IMR-90 (cell line): ENCODE data around the gene USP47.

Source experiments
- CTCF ChIP-seq: conservative IDR thresholded peaks from 2 replicates; pipeline ENCODE4 v1.5.1; 2012; ENCODE audit warnings: mild to moderate bottlenecking, low read depth, low read length, improper control_type of control experiment
- POLR2A ChIP-seq: IDR thresholded peaks from 2 replicates; pipeline ENCODE4 v1.6.1; 2012; ENCODE audit warnings: mild to moderate bottlenecking, low read depth, low read length

DNA sequence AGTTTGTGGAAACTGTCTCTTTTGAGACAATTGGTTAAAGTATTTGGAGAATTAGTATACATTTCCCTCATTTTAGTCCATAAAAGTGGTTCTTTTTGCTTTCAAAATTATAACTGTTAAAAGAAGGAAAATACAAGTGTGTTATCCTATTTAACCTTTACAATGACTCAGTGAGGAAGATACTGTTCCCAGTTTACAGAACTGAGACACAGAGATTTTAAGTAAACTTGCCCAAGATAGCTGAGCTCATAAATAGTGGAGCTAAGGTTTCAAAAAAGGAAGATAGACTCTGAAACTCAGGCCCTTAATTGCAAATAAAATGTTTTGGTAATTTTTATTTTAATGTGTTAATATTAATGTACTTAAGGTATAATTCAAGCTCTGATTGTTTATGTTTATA is 107.7 kb downstream of the USP47 start:
- no peak for TF ChIP-seq POLR2A
- no peak for TF ChIP-seq CTCF
